ENCODE data around the gene FXYD1. TPM values are rescaled to one million over a fixed set of nuclear protein-coding genes. Genes with fewer than 3 reads are reported as not detected.

FXYD1 gene
- total RNA-seq, 4 donors from 2014 or later: 44.4 to 92.6 (median 70.7) TPM

- H3K9me3 ChIP-seq: peaks cover 0 to 4% (median 0%) of the 10 kb centered on the region in 4 donors
- TF ChIP-seq POLR2AphosphoS5 (IDR thresholded peaks at IDR 0.05) (no peak), EP300 (IDR thresholded peaks at IDR 0.05) (no peak), POLR2A (IDR thresholded peaks at IDR 0.05; ENCODE audit: low read depth) (no peak)
- TF ChIP-seq, protein P1, sequence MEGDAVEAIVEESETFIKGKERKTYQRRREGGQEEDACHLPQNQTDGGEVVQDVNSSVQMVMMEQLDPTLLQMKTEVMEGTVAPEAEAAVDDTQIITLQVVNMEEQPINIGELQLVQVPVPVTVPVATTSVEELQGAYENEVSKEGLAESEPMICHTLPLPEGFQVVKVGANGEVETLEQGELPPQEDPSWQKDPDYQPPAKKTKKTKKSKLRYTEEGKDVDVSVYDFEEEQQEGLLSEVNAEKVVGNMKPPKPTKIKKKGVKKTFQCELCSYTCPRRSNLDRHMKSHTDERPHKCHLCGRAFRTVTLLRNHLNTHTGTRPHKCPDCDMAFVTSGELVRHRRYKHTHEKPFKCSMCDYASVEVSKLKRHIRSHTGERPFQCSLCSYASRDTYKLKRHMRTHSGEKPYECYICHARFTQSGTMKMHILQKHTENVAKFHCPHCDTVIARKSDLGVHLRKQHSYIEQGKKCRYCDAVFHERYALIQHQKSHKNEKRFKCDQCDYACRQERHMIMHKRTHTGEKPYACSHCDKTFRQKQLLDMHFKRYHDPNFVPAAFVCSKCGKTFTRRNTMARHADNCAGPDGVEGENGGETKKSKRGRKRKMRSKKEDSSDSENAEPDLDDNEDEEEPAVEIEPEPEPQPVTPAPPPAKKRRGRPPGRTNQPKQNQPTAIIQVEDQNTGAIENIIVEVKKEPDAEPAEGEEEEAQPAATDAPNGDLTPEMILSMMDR (IDR thresholded peaks at IDR 0.05): no peak
- intact Hi-C loops (cut with DNase I): loop anchor here (5.0 kb wide), 2 partner anchors 75 to 125 kb away; partner anchors contain the start of gene USF2
- WGBS: 59% methylated on average over 13 of the region's 21 CpGs
- H3K4me3 ChIP-seq: peak overlapping the region in 3 of 4 donors; percentile 27 to 47 (median 33)
- H3K27me3 ChIP-seq: peaks cover 0 to 66% (median 16%) of the 10 kb centered on the region in 4 donors
- H3K27ac ChIP-seq (replicated peaks in 1 of 4): peak overlapping the region in 3 of 4 donors; percentile 11 to 56 (median 40)
- no peaks in the 10 kb centered on the region for H3K36me3 ChIP-seq
- peaks cover 32 to 68% (median 59%) of the 10 kb centered on the region in 4 donors for H3K4me1 ChIP-seq
- DNase-seq (ENCODE audit: extremely low spot score): no peak
Observed at GRCh38 chr19:35141837-35142605, 3.4 kb downstream of the FXYD1 start.

- DNase-seq (ENCODE audit: extremely low spot score): no peak
- WGBS: 11% methylated on average over 15 of the region's 46 CpGs
- peak overlapping the region in 2 of 4 donors; percentile 0 to 11 for H3K27ac ChIP-seq (replicated peaks in 1 of 4)
- H3K36me3 ChIP-seq: no peaks in the 10 kb centered on the region
- peaks cover 0 to 64% (median 16%) of the 10 kb centered on the region in 4 donors for H3K27me3 ChIP-seq
- intact Hi-C loops (cut with DNase I): loop anchor here (5.0 kb wide), 2 partner anchors 75 to 125 kb away; partner anchors contain the start of gene USF2
- peaks cover 28 to 61% (median 54%) of the 10 kb centered on the region in 4 donors for H3K4me1 ChIP-seq
- TF ChIP-seq POLR2AphosphoS5 (IDR thresholded peaks at IDR 0.05): no peak
- TF ChIP-seq, protein P1 (IDR thresholded peaks at IDR 0.05): peak in 2 of 3 experiments; percentile 59 to 67
- peaks cover 0 to 4% (median 0%) of the 10 kb centered on the region in 4 donors for H3K9me3 ChIP-seq
- peak overlapping the region; percentile 16 to 34 (median 26) for H3K4me3 ChIP-seq
Observed at GRCh38 chr19:35142606-35143230, 4.1 kb downstream of the FXYD1 start.

DNA sequence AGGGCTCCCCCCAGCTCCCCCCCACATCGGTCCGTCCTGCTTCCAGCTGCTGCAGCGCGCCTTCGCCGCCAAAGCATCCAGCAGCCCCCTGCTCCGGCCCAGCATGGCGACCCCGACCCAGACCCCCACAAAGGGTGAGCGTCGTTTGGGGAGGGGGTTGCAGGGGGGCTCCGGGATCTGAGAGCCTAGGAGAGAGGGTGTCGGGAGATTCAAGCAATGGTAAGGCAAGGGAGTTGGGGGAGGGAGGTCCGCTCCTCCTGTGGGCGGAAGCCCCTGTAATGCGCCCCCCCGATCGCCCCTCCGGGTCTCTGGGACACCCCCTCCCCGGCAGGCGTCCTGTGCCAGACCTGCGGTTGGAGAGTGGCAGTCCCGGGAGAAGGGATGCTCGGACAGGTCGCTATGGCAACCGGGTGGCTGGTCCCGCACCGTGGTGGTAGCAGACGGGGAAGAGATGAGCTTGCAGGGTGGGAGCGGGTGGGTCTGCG is 4.6 kb downstream of the FXYD1 start, which contains the start of gene FXYD7:
Gene FXYD7 (plus strand): TSS at position 25 of the 485 bp plus-strand sequence. CDS start 79 bp downstream, at position 104.
- peak within 1 kb of the TSS in 2 of 4 donors; percentile 0 to 11 for H3K27ac ChIP-seq (replicated peaks in 1 of 4)

DNA sequence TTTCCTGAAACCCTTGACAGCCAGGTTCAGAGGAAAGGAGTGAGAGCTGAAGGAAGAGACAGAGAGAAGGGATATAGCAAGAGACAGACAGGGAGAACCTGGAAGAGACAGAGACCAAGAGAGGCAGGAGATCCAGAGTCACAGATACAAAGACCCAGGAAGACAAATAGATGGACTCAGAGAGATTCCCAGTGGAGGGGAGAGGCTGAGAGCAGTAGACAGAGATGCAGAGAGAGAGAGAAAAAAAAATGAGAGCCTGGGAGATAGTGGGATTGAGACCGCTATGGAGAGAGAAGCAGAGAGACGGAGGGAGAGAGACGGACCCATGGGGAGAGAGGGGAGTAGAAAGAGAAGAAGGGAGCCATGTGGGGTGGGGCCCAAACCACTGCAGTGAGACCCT is 5.2 kb downstream of the FXYD1 start:
- WGBS: 44% methylated on average over 3 of the region's 3 CpGs
- Histone ChIP-seq H3K27ac (replicated peaks in 1 of 4) (no peak overlapping the region), H3K4me3 (no peak overlapping the region), H3K36me3 (no peaks in the 10 kb centered on the region), H3K9me3 (peaks cover 0 to 4% (median 0%) of the 10 kb centered on the region in 4 donors), H3K27me3 (peaks cover 0 to 55% (median 16%) of the 10 kb centered on the region in 4 donors), H3K4me1 (peaks cover 22 to 51% (median 44%) of the 10 kb centered on the region in 4 donors)
- no peak for TF ChIP-seq POLR2AphosphoS5 (IDR thresholded peaks at IDR 0.05)
- intact Hi-C loops (cut with DNase I): loop anchor here (5.0 kb wide), 2 partner anchors 77 to 123 kb away; partner anchors contain the start of gene USF2
- no peak for DNase-seq (ENCODE audit: extremely low spot score)

More for the DNA sequence above, 4.6 kb downstream of the FXYD1 start, which contains the start of gene FXYD7:
- DNase-seq (ENCODE audit: extremely low spot score): no peak
- peaks cover 23 to 56% (median 49%) of the 10 kb centered on the region in 4 donors for H3K4me1 ChIP-seq
- peaks cover 0 to 60% (median 16%) of the 10 kb centered on the region in 4 donors for H3K27me3 ChIP-seq
- WGBS: 14% methylated on average over 20 of the region's 31 CpGs
- TF ChIP-seq POLR2A (IDR thresholded peaks at IDR 0.05; ENCODE audit: low read depth) (no peak), EP300 (IDR thresholded peaks at IDR 0.05) (no peak), POLR2AphosphoS5 (IDR thresholded peaks at IDR 0.05) (no peak)
- TF ChIP-seq, protein P1 (IDR thresholded peaks at IDR 0.05): no peak
- H3K9me3 ChIP-seq: peaks cover 0 to 4% (median 0%) of the 10 kb centered on the region in 4 donors
- no peaks in the 10 kb centered on the region for H3K36me3 ChIP-seq
- peak within 1 kb of the TSS; percentile 16 to 34 (median 26) for H3K4me3 ChIP-seq
- intact Hi-C loops (cut with DNase I): loop anchor here (5.0 kb wide), 2 partner anchors 76 to 124 kb away; partner anchors contain the start of gene USF2

Measured in esophagus muscularis mucosa (tissue), 4 donors.